H1 (cell line): ENCODE measurements around the gene DLX2. TPM values are rescaled to one million over a fixed set of nuclear protein-coding genes. Genes with fewer than 3 reads are reported as not detected.

Source experiments
- CTCF ChIA-PET: fragments of 300-600 bp; sonication (Branson Sonifier 250); formaldehyde crosslinking; loops from one replicate; lab custom pipeline; 2021; ENCODE audit not compliant: partially characterized antibody; lab: Charles Lee
- POLR2A ChIA-PET: fragments of 300-600 bp; sonication (Branson Sonifier 250); formaldehyde crosslinking; loops from one replicate; lab custom pipeline; 2021; ENCODE audit warnings: inconsistent platforms; ENCODE audit not compliant: partially characterized antibody; lab: Charles Lee
- DNase-seq, 2 experiments: peaks; one replicate each; pipeline versions ENCODE4 v3.0.0 to v3.0.0-alpha.2; 2010 to 2022; ENCODE audit warnings: low spot score in 2 of 2, low read depth in 1 of 2, mixed read lengths in 1 of 2
- FAIRE-seq: peaks from 2 replicates; lab custom pipeline; 2011; peaks lifted over from hg19 to GRCh38; lab: Jason Lieb, UNC
- H2AFZ ChIP-seq: 2 replicates; pipeline ENCODE4 v1.8.1; 2012; ENCODE audit warnings: low read length, inconsistent platforms
- H2AK5ac ChIP-seq: 2 replicates; pipeline ENCODE4 v1.6.1; 2013; ENCODE audit warnings: low read depth, low read length
- H2BK120ac ChIP-seq: replicated peaks from 2 replicates; pipeline ENCODE3; 2013; ENCODE audit warnings: low read depth, low read length, inconsistent platforms
- H2BK12ac ChIP-seq: 2 replicates; pipeline ENCODE4 v1.6.1; 2013; ENCODE audit warnings: low read depth, low read length
- H2BK15ac ChIP-seq: 2 replicates; pipeline ENCODE4 v1.6.1; 2013; ENCODE audit warnings: low read length
- H2BK20ac ChIP-seq: 2 replicates; pipeline ENCODE4 v1.6.1; 2013; ENCODE audit warnings: low read length
- H2BK5ac ChIP-seq: 2 replicates; pipeline ENCODE4 v1.6.1; 2013; ENCODE audit warnings: low read depth, low read length
- H3K14ac ChIP-seq: 2 replicates; pipeline ENCODE4 v1.6.1; 2013; ENCODE audit warnings: inconsistent platforms; ENCODE audit not compliant: insufficient read length
- H3K18ac ChIP-seq: 2 replicates; pipeline ENCODE4 v1.6.1; 2013; ENCODE audit warnings: low read length; ENCODE audit errors: extremely low read depth
- H3K23ac ChIP-seq: 2 replicates; pipeline ENCODE4 v1.6.1; 2013; ENCODE audit warnings: inconsistent platforms; ENCODE audit not compliant: insufficient read length
- H3K23me2 ChIP-seq: 2 replicates; pipeline ENCODE4 v1.6.1; 2013; ENCODE audit warnings: low read depth, low read length
- H3K27ac ChIP-seq: 2 replicates; pipeline ENCODE4 v1.6.1; 2011; ENCODE audit warnings: low read depth, low read length, inconsistent platforms
- H3K27me3 ChIP-seq, 4 experiments: replicated peaks in 1 of 4; 1 replicate in 1 of 4; 2 replicates in 3 of 4; pipeline versions ENCODE4 v1.6.1 to v1.8.1; 2011 to 2013; ENCODE audit warnings: low read length in 3 of 4, mild to moderate bottlenecking in 3 of 4, inconsistent platforms in 2 of 4, mixed read lengths in 2 of 4, moderate library complexity in 1 of 4; ENCODE audit not compliant: control insufficient read depth in 3 of 4, insufficient read depth in 3 of 4; ENCODE audit errors: extremely low read depth in 1 of 4
- H3K36me3 ChIP-seq, 4 experiments: 2 replicates each; pipeline versions ENCODE4 v1.6.1 to v1.8.1; 2011 to 2013; ENCODE audit warnings: mild to moderate bottlenecking in 4 of 4, low read length in 3 of 4, moderate library complexity in 2 of 4, control low read depth in 1 of 4, inconsistent platforms in 1 of 4; ENCODE audit not compliant: insufficient read depth in 4 of 4, control insufficient read depth in 2 of 4
- H3K4ac ChIP-seq: replicated peaks from 2 replicates; pipeline ENCODE3; 2013; ENCODE audit warnings: low read length, low read depth, mixed read lengths, inconsistent platforms; ENCODE audit not compliant: insufficient read length
- H3K4me1 ChIP-seq, 4 experiments: replicated peaks in 1 of 4; 1 replicate in 1 of 4; 2 replicates in 3 of 4; pipeline versions ENCODE4 v1.6.1 to v1.8.1; 2011 to 2013; ENCODE audit warnings: low read length in 3 of 4, inconsistent platforms in 2 of 4, mixed read lengths in 1 of 4; ENCODE audit not compliant: insufficient read depth in 4 of 4, control insufficient read depth in 3 of 4
- H3K4me2 ChIP-seq, 2 experiments: 2 replicates each; pipeline versions ENCODE4 v1.6.1 to v1.8.1; 2011 to 2013; ENCODE audit warnings: low read depth in 2 of 2, low read length in 2 of 2, control low read depth in 1 of 2, inconsistent platforms in 1 of 2, mild to moderate bottlenecking in 1 of 2; ENCODE audit not compliant: insufficient read depth in 1 of 2
- H3K4me3 ChIP-seq, 4 experiments: fragments of 200-600, 300-600 bp in 1 of 4; sonication (generic), shearing (Covaris generic), sonication (Bioruptor Twin) in 1 of 4; 2 replicates each; pipeline versions ENCODE4 v1.5.1 to v1.8.1; 2011 to 2016; ENCODE audit warnings: low read length in 4 of 4, low read depth in 3 of 4, control low read depth in 2 of 4, inconsistent platforms in 2 of 4, mild to moderate bottlenecking in 2 of 4, mixed read lengths in 1 of 4, moderate library complexity in 1 of 4; ENCODE audit not compliant: insufficient read depth in 2 of 4; ENCODE audit errors: extremely low read depth in 1 of 4
- H3K56ac ChIP-seq: replicated peaks from 2 replicates; pipeline ENCODE3; 2013; ENCODE audit warnings: low read depth, mild to moderate bottlenecking, mixed read lengths, low read length, inconsistent platforms; ENCODE audit not compliant: insufficient read length
- H3K79me1 ChIP-seq: 2 replicates; pipeline ENCODE4 v1.6.1; 2013; ENCODE audit warnings: low read depth, low read length, control low read depth
- H3K79me2 ChIP-seq, 2 experiments: 2 replicates each; pipeline versions ENCODE4 v1.6.1 to v1.8.1; 2012 to 2013; ENCODE audit warnings: low read length in 2 of 2, mild to moderate bottlenecking in 2 of 2, inconsistent platforms in 1 of 2; ENCODE audit not compliant: insufficient read depth in 2 of 2, control insufficient read depth in 1 of 2
- H3K9ac ChIP-seq, 4 experiments: replicated peaks in 1 of 4; 1 replicate in 1 of 4; 2 replicates in 3 of 4; pipeline versions ENCODE4 v1.6.1 to v1.8.1; 2011 to 2013; ENCODE audit warnings: low read depth in 3 of 4, low read length in 3 of 4, control low read depth in 2 of 4, mild to moderate bottlenecking in 2 of 4, moderate library complexity in 2 of 4, inconsistent platforms in 1 of 4; ENCODE audit errors: extremely low read depth in 1 of 4
- H3K9me3 ChIP-seq, 2 experiments: 2 replicates each; pipeline versions ENCODE4 v1.6.1 to v1.8.1; 2012 to 2013; ENCODE audit warnings: mild to moderate bottlenecking in 2 of 2, moderate library complexity in 2 of 2, control low read depth in 1 of 2, inconsistent platforms in 1 of 2, low read depth in 1 of 2, low read length in 1 of 2, mixed read lengths in 1 of 2; ENCODE audit not compliant: insufficient read depth in 2 of 2
- H4K20me1 ChIP-seq, 2 experiments: replicated peaks in 1 of 2; 2 replicates each; pipeline versions ENCODE3 to v1.8.1; 2011 to 2013; ENCODE audit warnings: inconsistent platforms in 2 of 2, low read length in 2 of 2, mild to moderate bottlenecking in 1 of 2; ENCODE audit not compliant: insufficient read depth in 2 of 2, control insufficient read depth in 1 of 2
- H4K5ac ChIP-seq: 2 replicates; pipeline ENCODE4 v1.6.1; 2013; ENCODE audit warnings: low read length, low read depth, mixed read lengths, inconsistent platforms; ENCODE audit not compliant: insufficient read length
- H4K8ac ChIP-seq: 2 replicates; pipeline ENCODE4 v1.8.0; 2013; ENCODE audit warnings: mild to moderate bottlenecking, moderate library complexity, low read length, inconsistent platforms; ENCODE audit not compliant: insufficient read depth; ENCODE audit errors: extremely low read depth
- H4K91ac ChIP-seq: replicated peaks from 2 replicates; pipeline ENCODE3; 2013; ENCODE audit warnings: low read length, mixed read lengths, inconsistent platforms; ENCODE audit not compliant: insufficient read length
- CHD1 ChIP-seq: IDR thresholded peaks from 2 replicates; pipeline ENCODE4 v1.6.1; 2012; ENCODE audit warnings: low read depth, low read length, improper control_type of control experiment
- CTCF ChIP-seq, 3 experiments: IDR thresholded peaks; 1 replicate in 2 of 3; 2 replicates in 1 of 3; pipeline versions ENCODE4 v1.5.1 to v1.6.1; 2011; ENCODE audit warnings: low read length in 3 of 3, mild to moderate bottlenecking in 3 of 3, inconsistent platforms in 2 of 3, low read depth in 1 of 3, moderate library complexity in 1 of 3; ENCODE audit not compliant: insufficient read depth in 1 of 3; ENCODE audit errors: control extremely low read depth in 1 of 3
- EZH2 ChIP-seq: fragments of 200-600 bp; sonication (generic); IDR thresholded peaks from 2 replicates; pipeline ENCODE4 v1.7.1; 2012; ENCODE audit warnings: low read depth, mild to moderate bottlenecking, moderate library complexity, low read length, inconsistent platforms; ENCODE audit not compliant: severe bottlenecking
- GTF2F1 ChIP-seq: IDR thresholded peaks from 2 replicates; pipeline ENCODE4 v1.6.1; 2012; ENCODE audit warnings: low read depth, low read length, improper control_type of control experiment, borderline replicate concordance
- KDM5A ChIP-seq: fragments of 200-600 bp; IDR thresholded peaks from 2 replicates; pipeline ENCODE4 v1.7.1; 2012; ENCODE audit warnings: mild to moderate bottlenecking, low read length, inconsistent platforms, mixed read lengths
- RAD21 ChIP-seq, 2 experiments: IDR thresholded peaks in 1 of 2; conservative IDR thresholded peaks in 1 of 2; 2 replicates each; pipeline ENCODE4 v1.6.1; 2011; ENCODE audit warnings: low read depth in 2 of 2, low read length in 2 of 2, improper control_type of control experiment in 1 of 2, inconsistent platforms in 1 of 2, mild to moderate bottlenecking in 1 of 2, moderate library complexity in 1 of 2
- TAF1 ChIP-seq: IDR thresholded peaks from 2 replicates; pipeline ENCODE4 v1.6.1; 2011; ENCODE audit warnings: mild to moderate bottlenecking, low read depth, low read length
- WGBS, 2 experiments: shearing (Covaris generic) in 1 of 2; methylation state at CpG; one replicate each; pipeline versions ENCODE4 v1.1.6 to v1.1.7; 2013 to 2015; ENCODE audit warnings: low lambda C conversion rate in 2 of 2, mixed read lengths in 2 of 2, inconsistent platforms in 1 of 2, low coverage in 1 of 2, missing lambda C conversion rate in 1 of 2; ENCODE audit not compliant: insufficient replicate concordance in 2 of 2, insufficient coverage in 1 of 2, insufficient read length in 1 of 2; ENCODE audit errors: extremely low coverage in 1 of 2, missing lambda C conversion rate in 1 of 2; 5-methylcytosine and 5-hydroxymethylcytosine counted together
- polyA plus RNA-seq, 7 experiments: library from polyadenylated mRNA; depleted of rRNA in 3 of 7; stranded (reverse) in 5 of 7; unstranded in 2 of 7; fragments of >200 nt in 5 of 7; fragments of 200-250 nt in 2 of 7; gene quantifications; 1 replicate in 5 of 7; 2 replicates in 1 of 7; 4 replicates in 1 of 7; pipeline versions ENCODE4 v1.2.1 to v1.2.3, GENCODE V29; 2011 to 2013; ENCODE audit warnings: missing spikeins in 2 of 7, mixed read lengths in 2 of 7
- total RNA-seq: library from RNA; stranded (reverse); fragmentation: NEBNext Ultra II Directional; extraction: Animal tissue kit (Norgen Biotek cat#: 25700); gene quantifications from 2 replicates; pipeline ENCODE4 v1.2.1, GENCODE V29; 2021

DLX2 gene
- total and polyA plus RNA-seq, 2 of the 8 experiments (the other 6 are each of a cell fraction or from before 2014, with no cell fraction given): 0.45 TPM; not detected in 1

GRCh38 chr2:172095905-172096625, 6.6 kb downstream of the DLX2 start:
- Histone ChIP-seq H3K9me3 (no peaks in the 10 kb centered on the region), H2BK12ac (no peak overlapping the region), H4K91ac (no peak overlapping the region), H3K14ac (no peak overlapping the region), H3K4me3 (peak overlapping the region; percentile 16 to 57 (median 28); a peak in 7 of 8 replicates), H3K4me2 (peak overlapping the region; percentile 70 to 97), H3K27me3 (peaks cover 90 to 100% (median 96%) of the 10 kb centered on the region in 4 experiments), H4K5ac (no peak overlapping the region), H3K4ac (no peak overlapping the region), H3K79me2 (no peaks in the 10 kb centered on the region), H3K27ac (no peak overlapping the region), H2BK20ac (no peak overlapping the region; the same call in 1 of the 2 replicates), H3K4me1 (peaks cover 5 to 40% (median 23%) of the 10 kb centered on the region in 4 experiments), H2BK15ac (no peak overlapping the region), H4K8ac (peak overlapping the region; percentile 29; the same call in 1 of the 2 replicates), H3K79me1 (no peaks in the 10 kb centered on the region), H2BK120ac (no peak overlapping the region), H2AK5ac (0 out of 2 replicates have a peak overlapping the region, but pooled peaks have one; percentile 57), H3K23me2 (peaks cover 13% of the 10 kb centered on the region; the same call in 1 of the 2 replicates), H3K18ac (no peak overlapping the region; the same call in 1 of the 2 replicates), H3K9ac (no peak overlapping the region; a peak in 1 of 7 replicates), H4K20me1 (peaks cover 16 to 25% of the 10 kb centered on the region in 2 experiments), H3K56ac (no peak overlapping the region), H3K36me3 (peaks cover 0 to 11% (median 0%) of the 10 kb centered on the region in 4 experiments; a peak in 1 of 8 replicates), H2BK5ac (no peak overlapping the region), H2AFZ (no peak overlapping the region), H3K23ac (no peak overlapping the region)
- CTCF ChIA-PET: interaction anchor here (0.6 to 12.4 kb wide), 6 partner anchors 7 to 499 kb away, joined by 3 to 198 read pairs (median 4); partner anchors contain the start of genes DLX1 and DLX2
- no peak for FAIRE-seq
- DNase-seq: peak in 1 of 2 experiments; percentile 72
- TF ChIP-seq TAF1 (no peak), CHD1 (no peak), EZH2 (peak; percentile 48), KDM5A (no peak), RAD21 (IDR thresholded peaks at IDR 0.05 in 1 of 2, conservative IDR thresholded peaks at IDR 0.05 in 1 of 2; ENCODE audit: low read depth in 2 of 2, low read length in 2 of 2) (no peak), CTCF (IDR thresholded peaks at IDR 0.05; ENCODE audit: control extremely low read depth in 1 of 3, insufficient read depth in 1 of 3, low read depth in 1 of 3, low read length in 3 of 3) (peak in 2 of 3 experiments; percentile 9 to 31; a peak in 1 of 4 replicates), GTF2F1 (no peak)
- POLR2A ChIA-PET: interaction anchor here (1.2 to 16.0 kb wide), 3 partner anchors 9 to 13 kb away, joined by 3 to 184 read pairs (median 8); partner anchors contain the start of gene DLX1
- WGBS, 2 experiments: 3% methylated on average over 36 of the region's 40 CpGs; no CpG with 5 or more reads in 1 of the 2 experiments
